Parathyroid adenoma (tissue), 2 donors: ENCODE data around the gene PRDX4.

ENCODE experiments used
- H2AFZ ChIP-seq: fragments of 300-600 bp; sonication (generic); one replicate; pipeline ENCODE4 v1.7.0; 2017; ENCODE audit warnings: antibody characterized with exemption, mild to moderate bottlenecking
- H3K27ac ChIP-seq: fragments of 300-600 bp; sonication (generic); one replicate; pipeline ENCODE4 v1.7.0; 2017
- H3K27me3 ChIP-seq: fragments of 300-600 bp; sonication (generic); one replicate; pipeline ENCODE4 v1.7.0; 2017; ENCODE audit warnings: low read length; ENCODE audit not compliant: control insufficient read depth, insufficient read depth
- H3K36me3 ChIP-seq: fragments of 300-600 bp; sonication (generic); one replicate; pipeline ENCODE4 v1.7.0; 2017; ENCODE audit warnings: low read length; ENCODE audit not compliant: control insufficient read depth, insufficient read depth
- H3K4me1 ChIP-seq: fragments of 300-600 bp; sonication (generic); one replicate; pipeline ENCODE4 v1.7.0; 2017; ENCODE audit warnings: control low read depth
- H3K4me2 ChIP-seq: fragments of 300-600 bp; sonication (generic); one replicate; pipeline ENCODE4 v1.7.0; 2017; ENCODE audit warnings: low read length
- H3K4me3 ChIP-seq: fragments of 300-600 bp; sonication (generic); one replicate; pipeline ENCODE4 v1.7.0; 2017; ENCODE audit warnings: low read depth, low read length
- H3K79me2 ChIP-seq: fragments of 300-600 bp; sonication (generic); one replicate; pipeline ENCODE4 v1.7.0; 2017; ENCODE audit warnings: control low read depth
- H3K9ac ChIP-seq: fragments of 300-600 bp; sonication (generic); one replicate; pipeline ENCODE4 v1.7.0; 2017; ENCODE audit warnings: mild to moderate bottlenecking
- H3K9me3 ChIP-seq: fragments of 300-600 bp; sonication (generic); one replicate; pipeline ENCODE4 v1.7.0; 2017; ENCODE audit warnings: low read length; ENCODE audit not compliant: control insufficient read depth
- CTCF ChIP-seq: fragments of 300-600 bp; sonication (generic); IDR thresholded peaks from one replicate; pipeline ENCODE4 v1.7.0; 2017; ENCODE audit warnings: antibody characterized with exemption, mild to moderate bottlenecking
- donor health status: primary hyperparathyroidism.

Gene PRDX4

GRCh38 chrX:23720117-23720677, 52.9 kb downstream of the PRDX4 start:
- H3K4me1 ChIP-seq: no peaks in the 10 kb centered on the region
- H3K36me3 ChIP-seq: no peaks in the 10 kb centered on the region

GRCh38 chrX:23726191-23726590, 58.9 kb downstream of the PRDX4 start:
- H3K36me3 ChIP-seq: no peaks in the 10 kb centered on the region
- H3K4me2 ChIP-seq: no peak overlapping the region
- no peak for TF ChIP-seq CTCF
- H3K4me1 ChIP-seq: no peaks in the 10 kb centered on the region
- no peaks in the 10 kb centered on the region for H3K9me3 ChIP-seq
- H2AFZ ChIP-seq: no peak overlapping the region
- no peak overlapping the region for H3K27ac ChIP-seq
- no peaks in the 10 kb centered on the region for H3K79me2 ChIP-seq
- H3K4me3 ChIP-seq: no peak overlapping the region
- H3K9ac ChIP-seq: no peak overlapping the region
- no peaks in the 10 kb centered on the region for H3K27me3 ChIP-seq

More at GRCh38 chrX:23720117-23720677, 52.9 kb downstream of the PRDX4 start:
- Histone ChIP-seq H3K4me3 (no peak overlapping the region), H3K4me2 (no peak overlapping the region), H3K9me3 (no peaks in the 10 kb centered on the region), H3K79me2 (no peaks in the 10 kb centered on the region), H3K27me3 (no peaks in the 10 kb centered on the region), H3K27ac (no peak overlapping the region), H2AFZ (no peak overlapping the region), H3K9ac (no peak overlapping the region)
- TF ChIP-seq CTCF: no peak

- Histone ChIP-seq H3K4me2 (no peak overlapping the region), H3K4me1 (no peaks in the 10 kb centered on the region), H3K9me3 (no peaks in the 10 kb centered on the region), H3K27me3 (no peaks in the 10 kb centered on the region), H3K27ac (no peak overlapping the region), H2AFZ (no peak overlapping the region), H3K36me3 (no peaks in the 10 kb centered on the region), H3K4me3 (no peak overlapping the region), H3K79me2 (no peaks in the 10 kb centered on the region), H3K9ac (no peak overlapping the region)
- no peak for TF ChIP-seq CTCF
Measured at GRCh38 chrX:23727206-23727605, 59.9 kb downstream of the PRDX4 start.

GRCh38 chrX:23729214-23729613, 61.9 kb downstream of the PRDX4 start:
- Histone ChIP-seq H3K79me2 (no peaks in the 10 kb centered on the region), H3K4me2 (no peak overlapping the region), H3K4me3 (no peak overlapping the region), H3K27me3 (no peaks in the 10 kb centered on the region), H3K9ac (no peak overlapping the region), H3K27ac (no peak overlapping the region), H3K9me3 (no peaks in the 10 kb centered on the region), H3K36me3 (no peaks in the 10 kb centered on the region), H3K4me1 (no peaks in the 10 kb centered on the region), H2AFZ (no peak overlapping the region)
- no peak for TF ChIP-seq CTCF

GRCh38 chrX:23731951-23732350, 64.7 kb downstream of the PRDX4 start:
- Histone ChIP-seq H3K4me1 (no peaks in the 10 kb centered on the region), H3K36me3 (no peaks in the 10 kb centered on the region), H3K9me3 (no peaks in the 10 kb centered on the region), H2AFZ (no peak overlapping the region), H3K4me3 (no peak overlapping the region), H3K9ac (no peak overlapping the region), H3K4me2 (no peak overlapping the region), H3K27me3 (no peaks in the 10 kb centered on the region), H3K79me2 (no peaks in the 10 kb centered on the region), H3K27ac (no peak overlapping the region)
- TF ChIP-seq CTCF: no peak
